ENCODE data around the gene CDHR2.

The CDHR2 gene

GRCh38 chr5:176528761-176529115 is 20.4 kb upstream of the CDHR2 start:
- peak; percentile 49 for DNase-seq

GRCh38 chr5:176529116-176529740 is 19.9 kb upstream of the CDHR2 start:
- DNase-seq, result peak; percentile 44

DNA sequence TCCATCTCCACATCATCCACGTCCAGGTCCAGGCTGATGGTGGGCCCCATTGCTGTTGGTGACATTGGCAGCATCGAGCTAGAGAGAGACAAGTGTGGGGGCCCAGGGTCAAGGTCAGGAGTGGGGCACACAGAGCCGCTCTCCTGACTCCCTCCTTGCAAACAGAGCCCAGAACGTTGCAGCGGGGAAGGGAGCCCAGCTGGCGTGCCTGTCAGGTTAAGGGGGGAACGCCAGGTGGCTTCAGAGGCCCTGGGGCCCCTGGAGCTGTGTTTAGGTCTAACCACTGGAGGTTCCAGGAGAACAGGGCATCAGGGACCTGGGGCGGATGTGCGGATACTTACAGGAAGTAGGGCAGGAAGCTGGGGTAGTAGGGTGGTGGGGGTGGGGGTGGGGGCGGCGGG is 19.4 kb upstream of the CDHR2 start:
- DNase-seq, result no peak

DNA sequence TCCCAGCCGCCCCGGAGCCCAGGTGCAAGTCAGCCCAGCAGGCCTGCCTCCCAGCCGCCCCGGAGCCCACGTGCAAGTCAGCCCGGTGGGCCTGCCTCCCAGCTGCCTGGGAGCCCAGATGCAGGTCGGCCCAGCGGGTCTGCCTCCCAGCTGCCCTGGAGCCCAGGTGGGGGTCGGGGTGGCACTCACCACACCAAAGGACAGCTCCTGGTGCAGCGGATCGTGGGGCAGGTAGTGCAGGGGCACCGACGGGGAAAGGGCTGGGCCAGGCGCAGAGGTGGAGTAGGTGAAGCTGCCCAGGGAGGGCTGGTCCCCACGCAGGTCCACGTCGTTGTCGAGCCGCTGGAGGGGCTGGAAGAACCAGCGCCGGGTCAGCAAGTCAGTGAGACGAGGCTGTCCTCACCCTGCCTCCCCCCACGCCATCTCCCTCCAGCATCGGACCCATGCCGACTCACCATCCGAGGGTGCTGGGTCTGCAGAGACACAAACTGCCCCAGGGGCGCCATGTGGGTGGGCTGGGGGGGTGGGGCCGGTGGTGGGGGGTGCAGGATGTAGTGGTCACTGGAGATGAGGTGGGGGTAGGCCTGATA is 18.7 kb upstream of the CDHR2 start:
- no peak for DNase-seq

DNA sequence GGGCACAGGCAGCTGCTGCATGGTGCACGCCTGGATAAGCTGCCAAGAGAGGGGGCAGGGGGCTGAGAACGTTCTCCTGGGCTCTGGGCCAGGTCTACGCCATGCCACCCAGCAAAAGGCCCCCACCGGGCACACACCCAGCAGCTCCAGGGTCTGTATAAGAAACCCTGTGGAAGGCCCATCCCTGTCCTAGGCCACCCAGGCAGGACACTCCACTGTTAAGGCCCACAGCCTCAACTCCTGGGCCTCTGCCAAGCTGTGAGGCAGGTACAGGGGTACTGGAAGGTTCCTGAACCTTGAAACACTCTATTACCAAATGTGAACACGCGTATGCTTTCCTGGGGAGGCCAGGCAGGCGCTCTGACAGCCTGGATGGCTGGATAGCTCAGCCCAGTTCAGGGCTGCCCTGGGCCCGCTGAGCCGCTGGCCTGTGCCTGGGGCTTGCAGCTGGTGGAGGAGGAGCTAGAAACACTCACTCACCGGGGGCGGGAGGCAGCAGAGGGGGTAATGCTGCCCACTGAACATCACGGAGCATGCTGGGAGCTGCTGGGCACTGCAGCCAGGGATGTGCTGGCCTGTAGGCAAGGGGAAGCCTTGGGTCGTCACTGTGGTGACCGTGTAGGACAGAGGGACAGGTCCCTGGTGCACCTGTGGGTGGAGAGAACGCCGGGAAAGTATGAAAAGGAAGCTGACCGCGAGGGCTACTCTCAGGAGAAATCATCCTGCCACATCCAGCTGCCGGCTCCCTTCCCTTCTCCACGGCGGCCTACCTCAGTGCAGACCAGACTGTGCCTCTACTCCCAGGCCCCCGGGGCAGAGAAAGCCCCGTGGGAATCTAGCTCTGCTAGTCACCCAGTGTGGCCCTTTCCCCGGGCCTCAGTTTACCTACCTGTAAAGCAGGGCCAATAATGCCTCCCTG is 17.9 kb upstream of the CDHR2 start:
- peak; percentile 54 for DNase-seq

GRCh38 chr5:176531902-176532493 is 17.1 kb upstream of the CDHR2 start:
- no peak for DNase-seq

- DNase-seq, result no peak
These were observed 16.3 kb upstream of the CDHR2 start for GRCh38 chr5:176532795-176533194.

- DNase-seq, result no peak
These were observed 15.8 kb upstream of the CDHR2 start for GRCh38 chr5:176533390-176533789.

DNA sequence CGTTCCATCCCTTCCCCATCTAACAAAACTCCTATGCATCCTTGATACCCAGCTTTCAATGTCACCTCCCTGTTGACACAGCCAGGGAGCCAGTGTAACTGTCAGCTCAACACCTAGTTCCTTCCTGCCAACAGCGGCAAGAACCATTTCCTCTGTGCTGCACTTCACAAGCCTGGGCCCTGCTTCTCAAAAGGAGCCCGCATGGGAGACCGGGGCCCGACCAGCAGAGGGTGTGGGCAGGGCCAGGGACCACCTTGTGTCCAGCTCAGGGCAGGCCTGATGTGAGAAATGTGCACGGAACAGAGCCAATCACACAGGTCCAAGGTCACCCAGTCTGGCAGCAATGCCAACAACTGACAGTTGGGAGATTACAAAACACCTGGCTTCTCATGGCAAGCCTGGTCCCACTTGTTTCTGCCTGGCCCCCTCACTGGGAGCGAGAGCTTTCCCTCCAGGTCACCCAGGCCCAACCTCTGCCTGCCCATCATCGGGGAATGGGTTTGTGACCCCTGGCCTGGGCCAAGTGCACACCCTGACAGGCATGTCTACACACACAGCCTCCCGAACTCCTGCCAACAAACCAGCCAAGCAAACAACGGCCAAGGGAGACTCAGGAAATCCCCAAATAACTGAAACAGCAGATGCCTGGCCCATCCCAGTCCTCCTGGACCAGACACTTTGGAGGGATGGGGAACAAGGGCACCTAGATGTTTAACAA is 15.1 kb upstream of the CDHR2 start:
- DNase-seq, result peak; percentile 30

DNA sequence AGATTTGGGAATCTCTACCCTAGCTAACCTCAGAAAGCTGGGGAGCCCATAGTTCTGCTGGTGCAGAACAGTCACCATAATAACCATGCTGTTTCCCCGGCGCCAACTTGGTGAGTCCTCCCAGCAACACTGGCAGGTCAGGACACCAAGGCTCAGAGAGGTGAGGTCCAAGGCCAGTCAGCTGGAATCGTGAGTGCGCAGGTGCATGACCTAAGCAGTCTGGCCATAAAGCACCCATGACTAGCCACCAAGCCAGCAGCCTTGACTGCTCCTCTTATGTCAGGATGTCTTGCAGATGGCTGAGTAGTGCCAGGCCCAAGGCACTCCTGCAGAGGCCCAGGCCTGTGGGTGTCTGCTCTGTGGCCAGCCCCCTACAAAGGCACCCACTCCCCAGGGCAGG is 14.5 kb upstream of the CDHR2 start:
- DNase-seq, result no peak

GRCh38 chr5:176535101-176535663 is 14.0 kb upstream of the CDHR2 start:
- DNase-seq, result no peak

GRCh38 chr5:176535664-176536131 is 13.4 kb upstream of the CDHR2 start:
- no peak for DNase-seq

DNA sequence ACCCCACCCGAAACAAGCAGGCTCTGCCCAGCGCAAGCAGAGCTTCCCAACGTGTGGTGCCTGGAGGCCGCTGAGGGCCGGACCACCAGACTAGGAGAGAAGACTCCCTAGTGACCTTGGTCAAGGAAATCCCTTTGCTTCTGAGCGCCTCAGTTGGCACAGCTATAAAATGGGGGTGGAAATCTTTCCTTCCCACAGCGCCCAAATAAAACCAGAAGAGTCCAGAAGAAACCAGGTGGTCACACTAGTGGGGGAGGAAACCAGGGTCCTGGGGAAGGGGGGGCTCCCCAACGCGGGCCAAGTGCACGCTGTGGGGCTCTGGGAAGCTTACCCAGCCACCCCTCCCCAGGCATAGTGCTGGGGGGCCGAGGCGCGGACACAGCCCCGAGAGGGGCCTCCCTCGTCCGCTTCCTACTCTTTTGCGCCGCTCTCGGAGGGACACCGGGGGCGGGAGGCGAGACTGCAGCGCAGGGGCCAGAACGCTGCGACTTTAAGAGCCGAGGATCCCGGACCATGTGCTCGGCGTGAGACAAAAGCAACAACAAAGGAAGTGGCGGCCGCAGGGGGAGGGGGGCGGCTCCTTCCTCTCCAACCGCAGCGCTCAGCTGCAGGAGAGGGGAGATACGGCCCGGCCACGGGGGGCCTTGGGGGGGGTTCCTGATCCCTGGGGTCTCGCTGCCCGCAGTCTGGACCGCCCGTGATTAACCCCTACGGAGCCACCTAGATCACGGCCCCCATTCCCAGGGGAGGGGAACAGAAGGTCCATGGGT is 12.8 kb upstream of the CDHR2 start:
- peak; percentile 10 for DNase-seq

GRCh38 chr5:176536902-176537553 is 12.1 kb upstream of the CDHR2 start, which contains the start of gene RNF44:
RNF44 (minus strand) TSS chr5:176537402; CDS start chr5:176532472, 4,930 bp downstream.
- DNase-seq, result peak; percentile 89

DNA sequence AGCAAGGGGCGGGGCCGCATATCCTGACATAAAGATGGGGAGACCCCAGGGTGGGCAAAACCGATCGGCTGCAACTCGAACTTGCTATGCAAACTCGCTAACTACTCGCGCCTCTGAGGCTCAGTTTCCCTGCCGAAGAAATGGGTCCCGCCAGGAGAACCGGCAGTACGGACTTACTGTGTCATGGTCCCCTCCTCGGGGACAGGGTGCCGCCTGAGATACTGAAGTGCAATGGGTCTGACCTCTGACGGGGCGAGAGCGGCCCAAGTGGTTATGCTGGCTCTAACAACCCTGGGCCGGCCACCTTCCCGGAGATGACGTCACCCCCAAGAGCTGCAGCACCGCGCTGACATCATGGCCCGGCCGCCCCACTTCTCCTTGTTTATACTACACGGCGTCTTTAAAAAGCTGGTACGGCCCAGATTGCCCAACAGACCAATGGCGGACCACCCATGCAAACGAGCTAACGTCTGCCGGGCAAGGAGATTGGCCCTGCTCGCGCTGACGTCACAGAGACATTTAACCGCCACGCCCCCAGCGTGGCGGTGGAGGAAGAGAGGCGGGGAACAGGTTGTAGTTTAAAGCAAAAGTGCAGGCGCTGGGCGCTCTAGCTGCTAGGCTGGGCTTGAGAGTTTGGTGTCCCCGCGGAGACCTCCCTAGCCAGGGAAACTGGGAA is 11.4 kb upstream of the CDHR2 start:
- DNase-seq, result peak; percentile 97

DNA sequence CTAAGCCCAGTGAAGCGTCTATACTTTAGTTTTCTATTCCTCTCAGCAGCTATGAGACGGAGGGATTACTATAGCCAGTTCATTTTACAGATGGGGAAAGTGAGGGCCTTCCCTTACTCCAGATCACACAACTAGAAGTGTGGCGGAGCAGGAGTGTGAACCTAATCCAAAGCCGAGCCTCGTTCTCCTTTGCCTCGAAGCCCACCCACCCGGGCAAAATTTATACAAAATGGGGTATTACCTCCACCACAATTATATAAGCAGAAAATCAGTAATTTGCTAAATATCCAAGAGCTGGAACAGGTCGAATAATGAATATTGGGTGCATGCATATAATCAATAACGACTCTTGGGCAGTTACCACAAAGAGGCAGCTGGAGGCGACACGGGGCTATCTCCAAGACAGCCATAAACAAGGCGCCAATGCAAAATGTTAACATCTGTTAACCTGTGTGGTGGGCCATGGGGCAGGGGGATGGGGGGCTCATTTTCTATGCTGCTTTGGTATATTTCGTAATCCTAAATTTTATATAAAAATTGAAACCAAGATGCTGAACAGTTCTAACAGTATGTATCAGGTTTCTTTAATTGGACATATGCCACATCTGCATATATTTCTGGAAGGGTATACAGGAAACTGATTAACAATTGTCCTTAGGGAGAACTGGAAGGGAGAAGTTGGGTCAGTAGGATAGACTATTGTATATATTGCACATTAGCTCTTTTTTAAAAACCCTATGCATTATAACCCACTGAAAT is 10.7 kb upstream of the CDHR2 start:
- DNase-seq, result no peak

GRCh38 chr5:176538989-176539384 is 10.2 kb upstream of the CDHR2 start:
- DNase-seq, result no peak

GRCh38 chr5:176540476-176540899 is 8.7 kb upstream of the CDHR2 start:
- DNase-seq, result no peak

GRCh38 chr5:176540956-176541337 is 8.2 kb upstream of the CDHR2 start:
- no peak for DNase-seq

All from NCI-H1694 treated with DMSO at 0.1 percent for 48 hours (cell line).